ENCODE data around the gene SCOC. TPM values are rescaled to one million over a fixed set of nuclear protein-coding genes. Genes with fewer than 3 reads are reported as not detected.
A peak's percentile ranks its signal among the peaks of the same experiment; 100 is the strongest.

SCOC gene
- total and polyA plus RNA-seq, 9 of the 15 experiments (the other 6 are each of a cell fraction or from before 2014, with no cell fraction given), result 16.8 to 110 (median 46.7) TPM

DNA sequence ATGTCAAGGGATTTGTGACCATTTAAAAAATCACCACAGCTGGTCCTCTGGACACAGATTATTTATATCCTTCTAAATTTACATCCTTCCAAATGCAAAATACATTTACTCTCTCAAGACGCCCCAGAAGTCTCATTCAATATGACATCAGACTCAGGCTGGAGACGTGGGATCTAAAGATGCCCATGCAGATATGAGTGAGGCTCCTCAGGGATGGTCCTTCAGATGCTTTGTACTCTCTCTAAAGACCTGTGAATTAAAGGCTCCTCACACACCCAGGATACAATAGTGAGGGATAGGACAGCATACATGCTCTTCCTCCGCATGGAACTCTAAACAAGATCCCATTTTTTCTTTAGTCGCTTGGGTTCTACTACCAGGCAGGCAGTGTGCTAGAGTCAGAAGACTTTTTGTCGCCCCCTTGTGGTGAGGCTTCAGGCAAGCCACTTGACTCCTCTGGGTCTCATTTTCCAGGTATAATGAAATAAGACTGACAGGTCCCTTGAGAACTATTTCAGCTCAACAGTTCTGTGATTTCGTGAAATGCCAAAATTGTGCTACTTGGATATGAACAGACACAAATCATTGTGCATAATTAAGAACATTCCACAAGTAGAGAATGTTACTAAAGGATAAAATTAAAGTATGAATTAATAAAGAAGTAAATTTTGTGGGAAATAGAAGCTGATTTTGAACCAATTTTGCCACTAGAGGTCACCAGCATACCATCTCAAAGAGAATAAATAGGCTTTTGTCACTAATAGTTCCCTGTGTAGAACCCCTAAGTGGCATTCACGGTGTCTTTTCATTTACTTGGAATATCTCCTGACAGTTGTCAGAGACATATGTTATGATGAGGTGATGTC, 13.7 kb upstream of the SCOC start (continued):
- TF ChIP-seq, protein P1, sequence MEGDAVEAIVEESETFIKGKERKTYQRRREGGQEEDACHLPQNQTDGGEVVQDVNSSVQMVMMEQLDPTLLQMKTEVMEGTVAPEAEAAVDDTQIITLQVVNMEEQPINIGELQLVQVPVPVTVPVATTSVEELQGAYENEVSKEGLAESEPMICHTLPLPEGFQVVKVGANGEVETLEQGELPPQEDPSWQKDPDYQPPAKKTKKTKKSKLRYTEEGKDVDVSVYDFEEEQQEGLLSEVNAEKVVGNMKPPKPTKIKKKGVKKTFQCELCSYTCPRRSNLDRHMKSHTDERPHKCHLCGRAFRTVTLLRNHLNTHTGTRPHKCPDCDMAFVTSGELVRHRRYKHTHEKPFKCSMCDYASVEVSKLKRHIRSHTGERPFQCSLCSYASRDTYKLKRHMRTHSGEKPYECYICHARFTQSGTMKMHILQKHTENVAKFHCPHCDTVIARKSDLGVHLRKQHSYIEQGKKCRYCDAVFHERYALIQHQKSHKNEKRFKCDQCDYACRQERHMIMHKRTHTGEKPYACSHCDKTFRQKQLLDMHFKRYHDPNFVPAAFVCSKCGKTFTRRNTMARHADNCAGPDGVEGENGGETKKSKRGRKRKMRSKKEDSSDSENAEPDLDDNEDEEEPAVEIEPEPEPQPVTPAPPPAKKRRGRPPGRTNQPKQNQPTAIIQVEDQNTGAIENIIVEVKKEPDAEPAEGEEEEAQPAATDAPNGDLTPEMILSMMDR (IDR thresholded peaks at IDR 0.05 in 2 of 3, conservative IDR thresholded peaks at IDR 0.05 in 1 of 3; ENCODE audit: insufficient read depth in 2 of 3, low read depth in 1 of 3, low read length in 3 of 3), result peak; percentile 65 to 80 (median 76)
- TF ChIP-seq XRCC5 (IDR thresholded peaks at IDR 0.05; ENCODE audit: low read depth, low read length), result peak; percentile 58; the same call in 1 of the 2 replicates
- TF ChIP-seq PKNOX1 (IDR thresholded peaks at IDR 0.05), result peak; percentile 86
- 0 out of 2 replicates have a peak, but pooled peaks have one; percentile 25 for TF ChIP-seq CHAMP1 (IDR thresholded peaks at IDR 0.05)
- TF ChIP-seq DEAF1 (CRISPR knock-in tag; IDR thresholded peaks at IDR 0.05), result peak; percentile 65; the same call in 1 of the 2 replicates
- TF ChIP-seq SMC3 (conservative IDR thresholded peaks at IDR 0.05; ENCODE audit: insufficient read depth, low read depth, low read length), result peak; percentile 35; the same call in 1 of the 2 replicates
- TF ChIP-seq, protein P2, sequence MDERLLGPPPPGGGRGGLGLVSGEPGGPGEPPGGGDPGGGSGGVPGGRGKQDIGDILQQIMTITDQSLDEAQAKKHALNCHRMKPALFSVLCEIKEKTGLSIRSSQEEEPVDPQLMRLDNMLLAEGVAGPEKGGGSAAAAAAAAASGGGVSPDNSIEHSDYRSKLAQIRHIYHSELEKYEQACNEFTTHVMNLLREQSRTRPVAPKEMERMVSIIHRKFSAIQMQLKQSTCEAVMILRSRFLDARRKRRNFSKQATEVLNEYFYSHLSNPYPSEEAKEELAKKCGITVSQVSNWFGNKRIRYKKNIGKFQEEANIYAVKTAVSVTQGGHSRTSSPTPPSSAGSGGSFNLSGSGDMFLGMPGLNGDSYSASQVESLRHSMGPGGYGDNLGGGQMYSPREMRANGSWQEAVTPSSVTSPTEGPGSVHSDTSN (CRISPR knock-in tag; IDR thresholded peaks at IDR 0.05; ENCODE audit: low read depth), result no peak
- TF ChIP-seq, protein P2 (tag; conservative IDR thresholded peaks at IDR 0.05; ENCODE audit: low read depth), result peak; percentile 53
- 0 out of 4 replicates have a peak, but pooled peaks of 1 of the 2 experiments have one; percentile 36 for TF ChIP-seq KDM4B (IDR thresholded peaks at IDR 0.05; ENCODE audit: borderline replicate concordance in 2 of 2, low read depth in 1 of 2)
- TF ChIP-seq RB1 (IDR thresholded peaks at IDR 0.05; ENCODE audit: low read depth), result no peak
- peak; percentile 74 to 77 for TF ChIP-seq RAD21 (CRISPR knock-in tag; conservative IDR thresholded peaks at IDR 0.05 in 1 of 2, IDR thresholded peaks at IDR 0.05 in 1 of 2)
- no peak for TF ChIP-seq NCOA1 (IDR thresholded peaks at IDR 0.05; ENCODE audit: low read depth)
- peak; percentile 41; the same call in 1 of the 2 replicates for TF ChIP-seq KLF16 (IDR thresholded peaks at IDR 0.05)
- no peak for TF ChIP-seq SIRT6 (IDR thresholded peaks at IDR 0.05; ENCODE audit: low read depth, low read length)
- TF ChIP-seq MECOM (CRISPR knock-in tag; IDR thresholded peaks at IDR 0.05), result 0 out of 2 replicates have a peak, but pooled peaks have one; percentile 6
